Suprapubic skin (tissue), 4 donors: ENCODE data around the gene GTSE1. TPM values are rescaled to one million over a fixed set of nuclear protein-coding genes. Genes with fewer than 3 reads are reported as not detected.

Source experiments
- DNase-seq, 2 donors: peaks; one replicate each; pipeline ENCODE4 v3.0.0-alpha.2; 2019; ENCODE audit warnings: low spot score in 2 of 2
- H3K27ac ChIP-seq: fragments of 200-600 bp; sonication (generic); one replicate; pipeline ENCODE4 v1.5.1; 2019
- H3K27me3 ChIP-seq: fragments of 200-600 bp; sonication (generic); one replicate; pipeline ENCODE4 v1.5.1; 2019
- H3K36me3 ChIP-seq: fragments of 200-600 bp; sonication (generic); one replicate; pipeline ENCODE4 v1.5.1; 2019
- H3K4me1 ChIP-seq: fragments of 200-600 bp; sonication (generic); one replicate; pipeline ENCODE4 v1.5.1; 2019
- H3K4me3 ChIP-seq: fragments of 200-600 bp; sonication (generic); one replicate; pipeline ENCODE4 v1.5.1; 2019; ENCODE audit warnings: mild to moderate bottlenecking
- H3K9me3 ChIP-seq: fragments of 200-600 bp; sonication (generic); one replicate; pipeline ENCODE4 v1.5.1; 2019
- EP300 ChIP-seq: sonication (generic); formaldehyde crosslinking; IDR thresholded peaks from one replicate; pipeline ENCODE4 v1.6.1; 2017; ENCODE audit warnings: antibody characterized with exemption
- POLR2A ChIP-seq, 2 donors: fragments of 450-650 bp; IDR thresholded peaks; one replicate each; pipeline ENCODE4 v1.6.1; 2017; ENCODE audit warnings: antibody characterized with exemption in 2 of 2, mild to moderate bottlenecking in 2 of 2, moderate library complexity in 2 of 2
- POLR2AphosphoS5 ChIP-seq, 3 donors: sonication (generic); formaldehyde crosslinking; IDR thresholded peaks; one replicate each; pipeline ENCODE4 v1.6.1; 2017; ENCODE audit warnings: antibody characterized with exemption in 3 of 3
- WGBS: methylation state at CpG from one replicate; pipeline ENCODE4 v1.1.5; 2018; 5-methylcytosine and 5-hydroxymethylcytosine counted together
- total RNA-seq, 4 donors: library from RNA; depleted of rRNA; stranded (reverse); fragments of >200 nt; gene quantifications; one replicate each; pipeline ENCODE4 v1.1.0, GENCODE V29; 2016
- TF ChIP-seq, protein P1 (sequence below), 2 donors: fragments of 200-600 bp in 1 of 2; fragments of 450-650 bp in 1 of 2; sonication (generic) in 1 of 2; IDR thresholded peaks; one replicate each; pipeline ENCODE4 v1.5.1; 2016 to 2019; ENCODE audit warnings: antibody characterized with exemption in 2 of 2, mild to moderate bottlenecking in 1 of 2, moderate library complexity in 1 of 2

The GTSE1 gene
- total RNA-seq, 4 donors from 2014 or later, result 0.76 to 2.2 (median 1.8) TPM

DNA sequence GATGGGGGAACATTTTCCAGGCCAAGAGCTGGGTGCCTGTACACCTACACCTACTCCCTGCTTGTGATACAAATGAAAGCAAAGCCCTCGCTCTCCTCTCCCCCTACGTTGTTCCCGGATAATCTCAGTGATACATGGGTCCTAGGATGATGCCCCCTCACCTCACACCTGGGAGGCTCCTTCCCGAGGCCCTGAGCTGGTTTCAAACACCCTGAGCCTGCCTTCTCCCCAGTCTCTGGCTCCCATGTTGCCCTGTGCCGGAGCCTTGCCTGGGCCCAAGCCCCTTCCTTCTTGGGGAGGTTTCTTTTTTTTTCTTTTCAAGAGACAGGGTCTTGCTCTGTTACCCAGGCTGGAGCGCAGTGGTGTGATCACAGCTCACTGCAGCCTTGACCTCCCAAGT is 62.1 kb downstream of the GTSE1 start:
- DNase-seq, result no peak
- Histone ChIP-seq H3K36me3 (peaks cover 55% of the 10 kb centered on the region), H3K4me1 (peaks cover 19% of the 10 kb centered on the region), H3K9me3 (no peaks in the 10 kb centered on the region), H3K4me3 (no peak overlapping the region), H3K27ac (no peak overlapping the region), H3K27me3 (no peaks in the 10 kb centered on the region)
- TF ChIP-seq EP300 (no peak), POLR2A (IDR thresholded peaks at IDR 0.05) (no peak), POLR2AphosphoS5 (IDR thresholded peaks at IDR 0.05) (no peak)
- TF ChIP-seq, protein P1, sequence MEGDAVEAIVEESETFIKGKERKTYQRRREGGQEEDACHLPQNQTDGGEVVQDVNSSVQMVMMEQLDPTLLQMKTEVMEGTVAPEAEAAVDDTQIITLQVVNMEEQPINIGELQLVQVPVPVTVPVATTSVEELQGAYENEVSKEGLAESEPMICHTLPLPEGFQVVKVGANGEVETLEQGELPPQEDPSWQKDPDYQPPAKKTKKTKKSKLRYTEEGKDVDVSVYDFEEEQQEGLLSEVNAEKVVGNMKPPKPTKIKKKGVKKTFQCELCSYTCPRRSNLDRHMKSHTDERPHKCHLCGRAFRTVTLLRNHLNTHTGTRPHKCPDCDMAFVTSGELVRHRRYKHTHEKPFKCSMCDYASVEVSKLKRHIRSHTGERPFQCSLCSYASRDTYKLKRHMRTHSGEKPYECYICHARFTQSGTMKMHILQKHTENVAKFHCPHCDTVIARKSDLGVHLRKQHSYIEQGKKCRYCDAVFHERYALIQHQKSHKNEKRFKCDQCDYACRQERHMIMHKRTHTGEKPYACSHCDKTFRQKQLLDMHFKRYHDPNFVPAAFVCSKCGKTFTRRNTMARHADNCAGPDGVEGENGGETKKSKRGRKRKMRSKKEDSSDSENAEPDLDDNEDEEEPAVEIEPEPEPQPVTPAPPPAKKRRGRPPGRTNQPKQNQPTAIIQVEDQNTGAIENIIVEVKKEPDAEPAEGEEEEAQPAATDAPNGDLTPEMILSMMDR (IDR thresholded peaks at IDR 0.05), result no peak
- WGBS, result 94% methylated on average over 6 of the region's 6 CpGs

DNA sequence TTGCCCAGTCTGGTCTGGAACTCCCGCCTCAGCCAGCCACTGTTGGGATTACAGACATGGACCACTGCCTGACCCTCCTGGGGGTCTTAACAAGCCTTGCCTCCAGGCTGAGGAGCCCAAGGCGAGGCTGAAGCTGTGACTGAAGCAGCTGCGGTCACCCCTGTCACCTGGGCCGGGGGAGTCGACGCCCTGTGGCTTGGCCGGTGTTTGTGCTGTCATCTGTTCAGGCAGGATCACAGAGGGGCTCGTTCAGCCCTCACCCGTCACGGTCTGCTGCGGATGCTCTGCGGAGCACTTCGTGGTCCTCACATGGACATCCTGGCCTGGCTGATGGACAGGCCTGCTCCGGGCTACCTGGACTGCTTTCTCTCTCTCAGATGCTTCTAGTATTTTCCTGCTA is 62.7 kb downstream of the GTSE1 start:
- WGBS, result 100% methylated on average over 2 of the region's 14 CpGs
- Histone ChIP-seq H3K4me1 (peaks cover 17% of the 10 kb centered on the region), H3K27ac (no peak overlapping the region), H3K36me3 (peaks cover 52% of the 10 kb centered on the region), H3K27me3 (no peaks in the 10 kb centered on the region), H3K9me3 (no peaks in the 10 kb centered on the region), H3K4me3 (no peak overlapping the region)
- TF ChIP-seq POLR2AphosphoS5 (IDR thresholded peaks at IDR 0.05) (no peak), POLR2A (IDR thresholded peaks at IDR 0.05) (no peak), EP300 (no peak)
- TF ChIP-seq, protein P1 (IDR thresholded peaks at IDR 0.05), result no peak
- no peak for DNase-seq

DNA sequence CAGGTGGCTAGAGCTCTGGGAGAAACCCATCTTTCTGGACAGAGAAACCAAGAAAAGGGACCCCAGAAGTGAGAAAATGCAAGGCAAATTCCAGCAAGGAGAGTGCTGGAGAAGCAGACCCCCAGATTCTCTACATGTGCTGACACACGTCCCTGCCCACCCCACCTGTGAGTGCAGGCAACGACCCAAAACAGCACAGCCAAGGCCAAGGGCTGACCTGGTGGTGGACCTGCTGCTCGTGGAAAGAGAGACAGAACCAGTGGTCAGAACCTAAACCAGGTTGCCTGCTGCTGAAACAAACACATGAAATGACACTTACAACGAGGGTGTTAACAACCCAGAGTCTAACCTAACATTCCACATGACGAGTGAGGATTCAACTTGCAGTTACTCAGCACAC is 63.4 kb downstream of the GTSE1 start:
- Histone ChIP-seq H3K27ac (no peak overlapping the region), H3K27me3 (no peaks in the 10 kb centered on the region), H3K4me3 (no peak overlapping the region), H3K9me3 (no peaks in the 10 kb centered on the region), H3K36me3 (peaks cover 58% of the 10 kb centered on the region), H3K4me1 (peaks cover 12% of the 10 kb centered on the region)
- 87% methylated on average over 5 of the region's 5 CpGs for WGBS
- DNase-seq, result no peak
- TF ChIP-seq, protein P1 (IDR thresholded peaks at IDR 0.05), result no peak
- TF ChIP-seq POLR2AphosphoS5 (IDR thresholded peaks at IDR 0.05) (no peak), POLR2A (IDR thresholded peaks at IDR 0.05) (no peak), EP300 (no peak)

DNA sequence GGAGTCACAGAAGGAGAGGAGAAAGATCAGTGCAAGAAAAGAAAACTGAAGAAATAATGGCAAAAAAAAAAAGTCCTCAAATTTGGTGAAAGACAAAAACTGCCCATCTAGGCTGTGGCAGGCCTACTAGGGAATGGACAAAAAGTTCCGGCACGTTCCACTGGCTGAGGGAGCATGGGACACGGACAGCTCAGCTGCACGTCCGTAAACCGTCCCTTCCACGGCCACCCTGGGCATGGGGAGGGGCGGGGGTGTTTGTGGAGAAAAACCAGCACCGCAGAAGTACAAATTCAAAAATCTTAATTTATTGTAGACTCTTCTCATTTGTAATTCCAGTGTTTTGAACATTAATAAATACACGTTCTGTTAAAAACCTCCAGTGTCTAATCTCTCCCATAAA is 64.2 kb downstream of the GTSE1 start:
- Histone ChIP-seq H3K4me3 (no peak overlapping the region), H3K9me3 (no peaks in the 10 kb centered on the region), H3K27ac (no peak overlapping the region), H3K4me1 (peaks cover 4% of the 10 kb centered on the region), H3K27me3 (no peaks in the 10 kb centered on the region), H3K36me3 (peaks cover 62% of the 10 kb centered on the region)
- WGBS, result 90% methylated on average over 10 of the region's 10 CpGs
- DNase-seq, result no peak
- TF ChIP-seq, protein P1 (IDR thresholded peaks at IDR 0.05), result no peak
- TF ChIP-seq POLR2AphosphoS5 (IDR thresholded peaks at IDR 0.05) (no peak), EP300 (no peak), POLR2A (IDR thresholded peaks at IDR 0.05) (no peak)

DNA sequence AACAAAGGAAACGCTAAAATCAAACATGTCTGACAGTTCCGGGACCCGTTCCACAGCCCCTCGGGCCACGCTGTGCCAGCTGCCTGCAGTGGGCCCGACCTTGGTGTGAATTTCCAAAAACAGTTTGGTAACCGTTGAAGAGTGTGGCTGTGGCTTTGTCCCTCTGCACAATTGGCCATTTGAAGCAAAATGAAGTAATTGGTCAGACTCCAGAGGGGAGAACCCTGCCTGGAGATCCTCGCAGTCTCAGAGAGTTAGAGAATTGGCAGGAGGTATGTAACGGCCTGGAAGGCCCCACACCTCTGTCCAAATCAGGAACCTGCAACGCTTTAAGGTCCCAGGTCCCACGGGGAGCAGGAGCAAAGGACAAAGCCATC is 65.1 kb downstream of the GTSE1 start:
- 67% methylated on average over 9 of the region's 11 CpGs for WGBS
- TF ChIP-seq, protein P1 (IDR thresholded peaks at IDR 0.05), result no peak
- TF ChIP-seq POLR2AphosphoS5 (IDR thresholded peaks at IDR 0.05), result no peak
- no peak for TF ChIP-seq EP300
- TF ChIP-seq POLR2A (IDR thresholded peaks at IDR 0.05), result no peak
- Histone ChIP-seq H3K9me3 (no peaks in the 10 kb centered on the region), H3K4me1 (no peaks in the 10 kb centered on the region), H3K4me3 (no peak overlapping the region), H3K36me3 (peaks cover 53% of the 10 kb centered on the region), H3K27me3 (no peaks in the 10 kb centered on the region), H3K27ac (no peak overlapping the region)
- no peak for DNase-seq
